ENCODE results near the gene CABP4.

CABP4 gene

DNA sequence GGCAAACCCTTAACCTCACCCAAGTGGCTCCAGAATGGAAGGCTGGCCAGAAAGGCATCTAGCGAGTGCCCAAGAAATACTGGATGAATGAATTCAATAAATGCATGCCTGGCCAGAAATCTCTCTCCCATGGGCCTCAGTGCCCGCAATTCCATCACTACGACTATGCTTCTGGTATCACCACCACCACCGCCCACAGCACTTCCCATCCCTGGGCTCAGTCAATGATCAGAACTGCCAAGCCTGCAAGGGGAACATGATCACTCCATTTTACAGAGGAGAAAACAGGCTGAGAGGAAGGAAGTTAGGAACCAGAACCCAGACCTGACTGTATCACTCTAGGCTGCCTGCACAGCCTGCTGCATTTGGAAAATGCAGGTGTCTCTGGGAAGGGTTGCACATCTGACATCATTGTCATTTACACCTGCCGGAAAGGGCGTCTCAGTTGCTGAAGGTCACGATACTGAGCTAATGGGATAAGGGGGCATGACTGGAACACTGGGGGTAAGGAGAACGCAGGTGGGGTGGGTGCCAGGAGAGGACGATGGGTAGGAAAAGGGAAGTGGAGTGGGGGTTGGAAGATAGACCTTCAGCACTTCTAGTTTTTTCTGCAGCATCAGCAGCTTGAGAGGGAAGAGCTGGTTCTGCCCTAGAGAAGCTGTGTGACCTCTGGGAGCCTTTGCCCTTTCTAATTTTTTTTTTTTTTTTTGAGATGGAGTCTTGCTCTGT lies 5.9 kb upstream of the CABP4 start:
- H3K4me1 ChIP-seq (ENCODE audit: insufficient read depth, poor library complexity, severe bottlenecking) = no peaks in the 10 kb centered on the region
- TF ChIP-seq, protein P1, sequence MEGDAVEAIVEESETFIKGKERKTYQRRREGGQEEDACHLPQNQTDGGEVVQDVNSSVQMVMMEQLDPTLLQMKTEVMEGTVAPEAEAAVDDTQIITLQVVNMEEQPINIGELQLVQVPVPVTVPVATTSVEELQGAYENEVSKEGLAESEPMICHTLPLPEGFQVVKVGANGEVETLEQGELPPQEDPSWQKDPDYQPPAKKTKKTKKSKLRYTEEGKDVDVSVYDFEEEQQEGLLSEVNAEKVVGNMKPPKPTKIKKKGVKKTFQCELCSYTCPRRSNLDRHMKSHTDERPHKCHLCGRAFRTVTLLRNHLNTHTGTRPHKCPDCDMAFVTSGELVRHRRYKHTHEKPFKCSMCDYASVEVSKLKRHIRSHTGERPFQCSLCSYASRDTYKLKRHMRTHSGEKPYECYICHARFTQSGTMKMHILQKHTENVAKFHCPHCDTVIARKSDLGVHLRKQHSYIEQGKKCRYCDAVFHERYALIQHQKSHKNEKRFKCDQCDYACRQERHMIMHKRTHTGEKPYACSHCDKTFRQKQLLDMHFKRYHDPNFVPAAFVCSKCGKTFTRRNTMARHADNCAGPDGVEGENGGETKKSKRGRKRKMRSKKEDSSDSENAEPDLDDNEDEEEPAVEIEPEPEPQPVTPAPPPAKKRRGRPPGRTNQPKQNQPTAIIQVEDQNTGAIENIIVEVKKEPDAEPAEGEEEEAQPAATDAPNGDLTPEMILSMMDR (IDR thresholded peaks at IDR 0.05; ENCODE audit: poor library complexity, severe bottlenecking) = no peak
- DNase-seq (ENCODE audit: low spot score) = no peak

DNA sequence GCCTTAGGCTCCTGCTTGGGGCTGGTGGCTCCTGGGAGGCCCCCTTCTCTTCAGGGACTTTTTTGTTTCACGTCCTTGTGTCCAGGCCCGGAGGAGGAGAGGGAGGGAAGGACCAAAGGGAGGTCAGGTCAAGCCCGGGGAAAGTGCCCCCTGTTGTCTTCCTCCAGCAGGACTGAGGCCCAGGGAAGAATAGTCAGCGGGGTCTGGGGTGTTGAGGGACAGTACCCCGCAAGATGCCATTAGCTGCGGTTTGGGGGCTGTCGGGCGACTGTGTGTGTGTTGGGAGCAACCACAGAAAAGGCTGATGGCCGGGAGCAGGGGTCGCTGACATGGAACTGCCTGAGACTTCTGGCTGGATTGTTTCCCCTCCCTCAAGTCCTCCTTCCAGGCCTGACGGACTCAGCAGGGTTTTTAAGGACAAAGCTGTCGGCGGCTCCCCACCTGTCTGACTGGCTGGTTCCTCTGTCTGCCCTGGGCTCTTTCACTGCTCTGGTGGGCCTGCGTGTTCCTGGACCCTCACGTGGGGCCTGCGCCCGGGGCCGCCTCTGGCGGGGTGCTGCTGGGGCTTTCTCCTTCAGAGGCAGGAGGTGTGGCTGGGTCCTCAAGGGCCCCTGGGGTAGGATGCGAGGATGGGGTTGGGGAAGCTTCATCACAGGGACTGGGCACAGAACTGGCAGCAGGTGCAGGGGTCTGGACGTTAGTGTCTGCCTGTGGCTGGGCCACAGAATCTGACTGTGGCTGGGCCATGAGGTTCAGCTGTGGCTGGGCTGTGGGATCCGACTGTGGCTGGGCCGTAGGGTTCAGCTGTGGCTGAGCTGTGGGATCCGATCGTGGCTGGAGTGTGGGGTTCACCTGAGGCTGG lies 4.1 kb upstream of the CABP4 start:
- no peaks in the 10 kb centered on the region for H3K36me3 ChIP-seq (ENCODE audit: low read depth)
- H3K4me1 ChIP-seq (ENCODE audit: insufficient read depth, poor library complexity, severe bottlenecking) = no peaks in the 10 kb centered on the region
- no peaks in the 10 kb centered on the region for H3K27me3 ChIP-seq (ENCODE audit: insufficient read depth, poor library complexity, severe bottlenecking)
- no peak overlapping the region for H3K4me3 ChIP-seq (ENCODE audit: severe bottlenecking)
- ATAC-seq (ENCODE audit: low read depth) (no peak), DNase-seq (ENCODE audit: low spot score) (no peak)
- H3K9me3 ChIP-seq (ENCODE audit: severe bottlenecking) = no peaks in the 10 kb centered on the region
- H3K27ac ChIP-seq (ENCODE audit: poor library complexity, severe bottlenecking) = no peak overlapping the region
- TF ChIP-seq, protein P1 (IDR thresholded peaks at IDR 0.05; ENCODE audit: poor library complexity, severe bottlenecking) = no peak

More for the DNA sequence above, 5.9 kb upstream of the CABP4 start:
- no peaks in the 10 kb centered on the region for H3K27me3 ChIP-seq (ENCODE audit: insufficient read depth, poor library complexity, severe bottlenecking)
- no peak overlapping the region for H3K27ac ChIP-seq (ENCODE audit: poor library complexity, severe bottlenecking)
- H3K4me3 ChIP-seq (ENCODE audit: severe bottlenecking) = no peak overlapping the region
- no peaks in the 10 kb centered on the region for H3K9me3 ChIP-seq (ENCODE audit: severe bottlenecking)
- no peak for ATAC-seq (ENCODE audit: low read depth)
- no peaks in the 10 kb centered on the region for H3K36me3 ChIP-seq (ENCODE audit: low read depth)

DNA sequence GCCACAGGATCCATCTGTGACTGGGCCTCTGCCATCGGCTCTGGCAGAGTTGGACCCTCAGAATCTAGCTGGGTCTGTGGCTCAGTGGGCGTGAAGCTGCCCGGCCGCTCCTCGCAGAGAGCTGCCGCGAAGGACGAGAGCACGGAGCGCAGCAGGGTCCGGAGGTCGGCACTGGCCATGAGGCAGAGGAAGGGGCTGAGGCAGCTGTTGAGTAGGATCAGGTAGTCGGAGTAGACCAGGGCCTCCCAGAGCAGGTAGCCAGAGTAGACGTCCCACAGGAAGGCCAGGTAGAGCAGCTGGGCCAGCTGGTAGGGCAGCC lies 3.5 kb upstream of the CABP4 start:
- H3K4me1 ChIP-seq (ENCODE audit: insufficient read depth, poor library complexity, severe bottlenecking) = no peaks in the 10 kb centered on the region
- ATAC-seq (ENCODE audit: low read depth) (no peak), DNase-seq (ENCODE audit: low spot score) (no peak)
- no peak overlapping the region for H3K4me3 ChIP-seq (ENCODE audit: severe bottlenecking)
- TF ChIP-seq, protein P1 (IDR thresholded peaks at IDR 0.05; ENCODE audit: poor library complexity, severe bottlenecking) = no peak
- H3K27ac ChIP-seq (ENCODE audit: poor library complexity, severe bottlenecking) = no peak overlapping the region
- H3K27me3 ChIP-seq (ENCODE audit: insufficient read depth, poor library complexity, severe bottlenecking) = no peaks in the 10 kb centered on the region
- no peaks in the 10 kb centered on the region for H3K36me3 ChIP-seq (ENCODE audit: low read depth)
- H3K9me3 ChIP-seq (ENCODE audit: severe bottlenecking) = no peaks in the 10 kb centered on the region

- no peak within 1 kb of the TSS for H3K4me3 ChIP-seq (ENCODE audit: severe bottlenecking)
- H3K27me3 ChIP-seq (ENCODE audit: insufficient read depth, poor library complexity, severe bottlenecking) = no peaks in the 10 kb centered on the region
- H3K4me1 ChIP-seq (ENCODE audit: insufficient read depth, poor library complexity, severe bottlenecking) = no peaks in the 10 kb centered on the region
- TF ChIP-seq, protein P1 (IDR thresholded peaks at IDR 0.05; ENCODE audit: poor library complexity, severe bottlenecking) = no peak
- no peak for ATAC-seq (ENCODE audit: low read depth)
- H3K36me3 ChIP-seq (ENCODE audit: low read depth) = no peaks in the 10 kb centered on the region
- DNase-seq (ENCODE audit: low spot score) = peak; percentile 47
- H3K27ac ChIP-seq (ENCODE audit: poor library complexity, severe bottlenecking) = no peak within 1 kb of the TSS
- H3K9me3 ChIP-seq (ENCODE audit: severe bottlenecking) = no peaks in the 10 kb centered on the region
Observed at GRCh38 chr11:67452141-67452952, 2.8 kb upstream of the CABP4 start, which contains the start of gene GPR152. TSS of gene GPR152 (minus strand) at chr11:67452729. CDS start at chr11:67452724, 5 bp downstream.

Data from RWPE2 (cell line).